GM21786 (cell line): ENCODE measurements around the gene CNGB1.
"Not testable (repeated sequence)": the region's sequence is repeated elsewhere in the genome, so short reads cannot be mapped to it uniquely, and the experiment has no call there.

Experiments
- ATAC-seq: cut with Tn5 transposase; IDR thresholded peaks from one replicate; pipeline ENCODE4 v1.9.1; 2021; ENCODE audit not compliant: unreplicated experiment

Gene CNGB1

GRCh38 chr16:57956270-57956808, 14.6 kb downstream of the CNGB1 start:
- ATAC-seq = no peak

GRCh38 chr16:57955572-57956188, 15.2 kb downstream of the CNGB1 start:
- ATAC-seq = no peak

- ATAC-seq = no peak
Measured at GRCh38 chr16:57953857-57954256, 17.1 kb downstream of the CNGB1 start.

- no peak for ATAC-seq
Measured at GRCh38 chr16:57952909-57953308, 18.0 kb downstream of the CNGB1 start.

GRCh38 chr16:57951204-57951960, 19.5 kb downstream of the CNGB1 start:
- no peak for ATAC-seq

GRCh38 chr16:57950382-57950781, 20.5 kb downstream of the CNGB1 start:
- no peak for ATAC-seq

GRCh38 chr16:57949595-57950238, 21.2 kb downstream of the CNGB1 start:
- no peak for ATAC-seq

GRCh38 chr16:57949013-57949412, 21.9 kb downstream of the CNGB1 start:
- no peak for ATAC-seq

GRCh38 chr16:57948027-57948426, 22.9 kb downstream of the CNGB1 start:
- no peak for ATAC-seq

- no peak for ATAC-seq
Measured at GRCh38 chr16:57947261-57947660, 23.7 kb downstream of the CNGB1 start.

GRCh38 chr16:57946181-57946801, 24.6 kb downstream of the CNGB1 start:
- no peak for ATAC-seq

GRCh38 chr16:57945740-57946138, 25.2 kb downstream of the CNGB1 start:
- ATAC-seq = no peak

- no peak for ATAC-seq
Measured at GRCh38 chr16:57944970-57945739, 25.8 kb downstream of the CNGB1 start.

GRCh38 chr16:57943381-57943780, 27.5 kb downstream of the CNGB1 start:
- ATAC-seq = not testable (repeated sequence)

- ATAC-seq = not testable (repeated sequence)
Measured at GRCh38 chr16:57941901-57942300, 29.0 kb downstream of the CNGB1 start.

GRCh38 chr16:57941016-57941664, 29.8 kb downstream of the CNGB1 start:
- no peak for ATAC-seq

GRCh38 chr16:57940382-57940966, 30.5 kb downstream of the CNGB1 start:
- ATAC-seq = no peak

GRCh38 chr16:57939872-57940224, 31.1 kb downstream of the CNGB1 start:
- ATAC-seq = no peak

GRCh38 chr16:57938936-57939871, 31.7 kb downstream of the CNGB1 start:
- no peak for ATAC-seq
